Caco-2 (cell line): Measurements from ENCODE around the gene RAP2A. TPM values are rescaled to one million over a fixed set of nuclear protein-coding genes. Genes with fewer than 3 reads are reported as not detected.

Source experiments
- BruUV-seq: library from RNA; stranded (reverse); fragments of 400-500 nt; replicated peaks from 2 replicates; lab custom pipeline; 2021; lab: Mats Ljungman, UMichigan
- CTCF ChIA-PET: fragments of 300-600 bp; sonication (Branson Sonifier 250); formaldehyde crosslinking; loops from one replicate; lab custom pipeline; 2022; ENCODE audit warnings: antibody characterized with exemption; lab: Charles Lee
- POLR2A ChIA-PET: fragments of 300-600 bp; sonication (Branson Sonifier 250); formaldehyde crosslinking; loops from one replicate; lab custom pipeline; 2022; ENCODE audit warnings: antibody characterized with exemption; lab: Charles Lee
- DNase-seq, 2 experiments: peaks; one replicate each; pipeline versions ENCODE4 v3.0.0 to v3.0.0-alpha.2; 2020 to 2022
- H3K27me3 ChIP-seq: replicated peaks from 2 replicates; pipeline ENCODE4 v1.6.0; 2011; ENCODE audit warnings: low read length; ENCODE audit not compliant: control insufficient read depth, insufficient read depth
- H3K36me3 ChIP-seq: 2 replicates; pipeline ENCODE4 v1.5.1; 2011; ENCODE audit warnings: low read length; ENCODE audit not compliant: control insufficient read depth, insufficient read depth
- H3K4me1 ChIP-seq: fragments of 250-450 bp; sonication (Bioruptor Pico); 2 replicates; pipeline ENCODE4 v1.5.1; 2020; ENCODE audit warnings: mild to moderate bottlenecking
- H3K4me3 ChIP-seq: 2 replicates; pipeline ENCODE4 v1.5.1; 2011; ENCODE audit warnings: low read depth, mild to moderate bottlenecking, control low read depth, low read length
- H3K9me3 ChIP-seq: fragments of 250-450 bp; sonication (Bioruptor Pico); 2 replicates; pipeline ENCODE4 v1.5.1; 2020; ENCODE audit warnings: mild to moderate bottlenecking, moderate library complexity
- H3K27ac Mint-ChIP-seq: one replicate; pipeline ENCODE4 v1.8.0; 2022; ENCODE audit warnings: mixed read lengths; ENCODE audit not compliant: unreplicated experiment
- H3K27me3 Mint-ChIP-seq: one replicate; pipeline ENCODE4 v1.8.0; 2022; ENCODE audit warnings: mixed read lengths; ENCODE audit not compliant: insufficient read depth, unreplicated experiment
- H3K36me3 Mint-ChIP-seq: one replicate; pipeline ENCODE4 v1.8.0; 2022; ENCODE audit warnings: mild to moderate bottlenecking, mixed read lengths; ENCODE audit not compliant: insufficient read depth, unreplicated experiment
- H3K4me1 Mint-ChIP-seq: one replicate; pipeline ENCODE4 v1.8.0; 2022; ENCODE audit warnings: low read depth, mixed read lengths; ENCODE audit not compliant: unreplicated experiment
- H3K4me3 Mint-ChIP-seq: one replicate; pipeline ENCODE4 v1.8.0; 2022; ENCODE audit warnings: mild to moderate bottlenecking, moderate library complexity, mixed read lengths; ENCODE audit not compliant: unreplicated experiment
- H3K9me3 Mint-ChIP-seq: one replicate; pipeline ENCODE4 v1.8.0; 2022; ENCODE audit warnings: mixed read lengths; ENCODE audit not compliant: unreplicated experiment
- intact Hi-C: fragments of 100-400 bp; cut with micrococcal nuclease; formaldehyde crosslinking; loops from one replicate; pipeline ENCODE4 v1.10.0; 2022; ENCODE audit not compliant: unreplicated experiment
- total RNA-seq: library from RNA; stranded (reverse); gene quantifications from 2 replicates; pipeline ENCODE4 v1.2.3, GENCODE V29; 2022
- TF ChIP-seq, protein P1 (sequence below), 2 experiments: fragments of 200-600 bp in 1 of 2; IDR thresholded peaks; 1 replicate in 1 of 2; 2 replicates in 1 of 2; pipeline versions ENCODE4 v1.5.1 to v1.8.0; 2011 to 2022; ENCODE audit warnings: antibody characterized with exemption in 1 of 2, control low read depth in 1 of 2, inconsistent platforms in 1 of 2, low read depth in 1 of 2, low read length in 1 of 2, mild to moderate bottlenecking in 1 of 2, moderate library complexity in 1 of 2; ENCODE audit not compliant: insufficient read depth in 1 of 2, severe bottlenecking in 1 of 2, unreplicated experiment in 1 of 2

Gene RAP2A
- total RNA-seq, 1 experiment from 2014 or later = 19.7 TPM

DNA sequence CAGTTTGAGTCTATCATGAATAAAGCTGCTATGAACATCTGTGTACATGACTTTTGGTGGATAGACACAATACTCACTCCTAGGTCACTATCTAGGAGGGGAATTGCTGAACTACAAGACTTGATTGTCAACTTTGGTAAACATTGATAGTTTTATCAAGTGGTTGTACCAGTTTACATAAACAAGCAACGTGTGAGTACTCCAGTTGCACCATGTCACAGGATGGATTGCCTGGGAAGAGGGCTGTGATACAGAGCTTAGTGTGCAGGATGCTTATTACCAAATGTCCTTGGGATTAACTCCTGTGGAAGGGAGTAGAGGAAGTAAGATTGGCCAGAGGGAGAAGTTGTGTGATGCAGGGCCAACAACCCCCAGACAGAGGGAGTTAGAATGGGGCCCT lies 37.7 kb downstream of the RAP2A start:
- DNase-seq = no peak
- ChIA-PET CTCF (no interaction called here), POLR2A (no interaction called here)
- TF ChIP-seq, protein P1, sequence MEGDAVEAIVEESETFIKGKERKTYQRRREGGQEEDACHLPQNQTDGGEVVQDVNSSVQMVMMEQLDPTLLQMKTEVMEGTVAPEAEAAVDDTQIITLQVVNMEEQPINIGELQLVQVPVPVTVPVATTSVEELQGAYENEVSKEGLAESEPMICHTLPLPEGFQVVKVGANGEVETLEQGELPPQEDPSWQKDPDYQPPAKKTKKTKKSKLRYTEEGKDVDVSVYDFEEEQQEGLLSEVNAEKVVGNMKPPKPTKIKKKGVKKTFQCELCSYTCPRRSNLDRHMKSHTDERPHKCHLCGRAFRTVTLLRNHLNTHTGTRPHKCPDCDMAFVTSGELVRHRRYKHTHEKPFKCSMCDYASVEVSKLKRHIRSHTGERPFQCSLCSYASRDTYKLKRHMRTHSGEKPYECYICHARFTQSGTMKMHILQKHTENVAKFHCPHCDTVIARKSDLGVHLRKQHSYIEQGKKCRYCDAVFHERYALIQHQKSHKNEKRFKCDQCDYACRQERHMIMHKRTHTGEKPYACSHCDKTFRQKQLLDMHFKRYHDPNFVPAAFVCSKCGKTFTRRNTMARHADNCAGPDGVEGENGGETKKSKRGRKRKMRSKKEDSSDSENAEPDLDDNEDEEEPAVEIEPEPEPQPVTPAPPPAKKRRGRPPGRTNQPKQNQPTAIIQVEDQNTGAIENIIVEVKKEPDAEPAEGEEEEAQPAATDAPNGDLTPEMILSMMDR (IDR thresholded peaks at IDR 0.05; ENCODE audit: insufficient read depth in 1 of 2, low read depth in 1 of 2, low read length in 1 of 2, severe bottlenecking in 1 of 2, unreplicated experiment in 1 of 2) = no peak
- Mint-ChIP-seq H3K27ac (no peak overlapping the region), H3K36me3 (no peaks in the 10 kb centered on the region), H3K4me1 (peaks cover 12% of the 10 kb centered on the region), H3K9me3 (no peaks in the 10 kb centered on the region), H3K27me3 (no peaks in the 10 kb centered on the region), H3K4me3 (no peak overlapping the region)
- intact Hi-C loops = no loop called here
- Histone ChIP-seq H3K36me3 (no peaks in the 10 kb centered on the region), H3K9me3 (no peaks in the 10 kb centered on the region; the same call in 1 of the 2 replicates), H3K4me1 (peaks cover 6% of the 10 kb centered on the region), H3K27me3 (no peaks in the 10 kb centered on the region), H3K4me3 (no peak overlapping the region)
- no TSS peak for BruUV-seq

DNA sequence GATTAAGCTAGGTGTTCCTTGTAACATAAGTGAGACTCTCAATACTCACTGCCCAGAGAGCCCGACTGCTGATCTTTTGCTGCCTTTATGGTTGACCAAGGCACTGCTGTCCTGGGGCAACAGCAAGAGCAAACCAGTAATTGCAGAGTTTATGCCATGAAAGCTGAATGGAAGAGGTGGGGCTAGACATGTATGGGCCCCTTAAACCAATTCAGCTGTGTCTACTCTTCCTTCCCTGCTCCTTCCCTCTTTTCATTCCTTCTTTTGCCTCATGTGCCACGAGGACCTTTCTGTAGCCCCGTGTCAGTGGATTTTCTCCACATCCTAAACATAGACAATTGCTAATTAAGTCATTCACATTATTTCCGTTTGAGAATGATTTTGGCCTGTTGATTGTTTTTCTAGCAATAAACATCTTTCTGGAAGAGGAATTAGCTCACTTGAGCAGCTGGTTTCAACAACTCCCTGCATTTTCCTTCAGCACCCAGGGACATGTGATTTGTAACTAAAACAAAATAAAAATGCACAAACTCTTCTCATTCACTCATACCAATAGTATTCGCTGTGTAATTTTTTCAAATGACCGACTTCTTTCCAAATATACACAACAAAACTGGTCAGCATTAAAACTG lies 40.5 kb downstream of the RAP2A start:
- TF ChIP-seq, protein P1 (IDR thresholded peaks at IDR 0.05; ENCODE audit: insufficient read depth in 1 of 2, low read depth in 1 of 2, low read length in 1 of 2, severe bottlenecking in 1 of 2, unreplicated experiment in 1 of 2) = no peak
- no TSS peak for BruUV-seq
- no peaks in the 10 kb centered on the region for H3K36me3 ChIP-seq
- ChIA-PET POLR2A (no interaction called here), CTCF (interaction anchor here (0.6 kb wide), 1 partner anchor 279 kb away, joined by 4 read pairs; no protein-coding TSS in a partner anchor)
- DNase-seq = no peak
- no peak overlapping the region for H3K4me3 ChIP-seq
- H3K9me3 ChIP-seq = no peaks in the 10 kb centered on the region; the same call in 1 of the 2 replicates
- H3K4me3 Mint-ChIP-seq = no peak overlapping the region
- H3K27me3 Mint-ChIP-seq = no peaks in the 10 kb centered on the region
- H3K4me1 ChIP-seq = peaks cover 6% of the 10 kb centered on the region
- H3K4me1 Mint-ChIP-seq = peaks cover 12% of the 10 kb centered on the region
- H3K36me3 Mint-ChIP-seq = no peaks in the 10 kb centered on the region
- no peak overlapping the region for H3K27ac Mint-ChIP-seq
- intact Hi-C loops = no loop called here
- H3K27me3 ChIP-seq = no peaks in the 10 kb centered on the region
- H3K9me3 Mint-ChIP-seq = no peaks in the 10 kb centered on the region

DNA sequence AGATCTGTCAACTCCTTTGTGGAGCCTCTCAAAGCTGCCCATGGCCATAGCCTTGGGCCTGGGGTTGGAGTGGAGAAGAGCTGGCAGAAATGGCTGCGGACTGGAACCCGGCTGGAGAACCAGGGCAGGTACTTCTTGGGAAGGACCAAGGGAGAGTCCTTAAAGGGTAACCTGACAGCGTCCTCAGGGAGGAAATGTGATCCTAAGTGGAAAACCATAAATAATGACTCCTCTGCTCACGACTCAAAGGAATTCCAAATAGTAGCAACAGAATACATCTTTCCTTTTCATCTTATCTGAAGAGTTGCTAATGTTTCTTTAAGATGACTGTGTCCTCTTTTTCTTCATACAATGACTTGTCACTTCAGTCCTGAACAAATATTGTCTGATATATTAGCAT lies 41.0 kb downstream of the RAP2A start:
- peaks cover 12% of the 10 kb centered on the region for H3K4me1 Mint-ChIP-seq
- CTCF ChIA-PET = no interaction called here
- H3K27me3 Mint-ChIP-seq = no peaks in the 10 kb centered on the region
- no peak overlapping the region for H3K4me3 Mint-ChIP-seq
- no peaks in the 10 kb centered on the region for H3K36me3 Mint-ChIP-seq
- POLR2A ChIA-PET = no interaction called here
- Histone ChIP-seq H3K4me1 (peaks cover 6% of the 10 kb centered on the region), H3K36me3 (no peaks in the 10 kb centered on the region), H3K4me3 (no peak overlapping the region), H3K9me3 (no peaks in the 10 kb centered on the region; the same call in 1 of the 2 replicates), H3K27me3 (no peaks in the 10 kb centered on the region)
- no peaks in the 10 kb centered on the region for H3K9me3 Mint-ChIP-seq
- no TSS peak for BruUV-seq
- intact Hi-C loops = no loop called here
- TF ChIP-seq, protein P1 (IDR thresholded peaks at IDR 0.05; ENCODE audit: insufficient read depth in 1 of 2, low read depth in 1 of 2, low read length in 1 of 2, severe bottlenecking in 1 of 2, unreplicated experiment in 1 of 2) = no peak
- H3K27ac Mint-ChIP-seq = no peak overlapping the region
- DNase-seq = no peak
